GM19025 (cell line): Measurements from ENCODE around the gene KRT36.

Source experiments
- ATAC-seq: cut with Tn5 transposase; IDR thresholded peaks from one replicate; pipeline ENCODE4 v1.9.1; 2021; ENCODE audit warnings: mild to moderate bottlenecking, low read depth, moderate library complexity; ENCODE audit not compliant: unreplicated experiment

KRT36 gene

DNA sequence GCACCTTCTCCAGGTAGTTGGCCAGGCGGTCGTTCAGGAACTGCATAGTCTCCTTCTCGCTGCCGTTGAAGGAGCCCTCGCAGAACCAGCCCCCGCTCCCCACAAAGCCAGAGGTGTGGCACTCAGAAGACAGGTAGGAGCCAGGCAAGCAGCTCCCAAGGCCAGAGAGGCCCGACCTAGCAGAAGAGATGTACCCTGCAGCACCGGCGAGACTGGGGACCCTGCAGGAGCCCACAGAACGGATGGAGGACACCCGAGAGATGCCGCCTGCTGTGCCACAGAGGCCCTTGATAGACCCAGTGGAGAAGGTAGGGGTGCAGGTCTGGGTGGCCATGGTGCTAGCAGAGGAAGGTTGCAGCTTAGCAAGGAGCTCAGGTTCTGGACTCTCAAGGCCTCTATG, at the start of gene KRT36:
Gene KRT36 (minus strand): TSS at position 380 of the 400 bp plus-strand sequence. CDS start 46 bp downstream, at position 334.
- ATAC-seq: no peak

DNA sequence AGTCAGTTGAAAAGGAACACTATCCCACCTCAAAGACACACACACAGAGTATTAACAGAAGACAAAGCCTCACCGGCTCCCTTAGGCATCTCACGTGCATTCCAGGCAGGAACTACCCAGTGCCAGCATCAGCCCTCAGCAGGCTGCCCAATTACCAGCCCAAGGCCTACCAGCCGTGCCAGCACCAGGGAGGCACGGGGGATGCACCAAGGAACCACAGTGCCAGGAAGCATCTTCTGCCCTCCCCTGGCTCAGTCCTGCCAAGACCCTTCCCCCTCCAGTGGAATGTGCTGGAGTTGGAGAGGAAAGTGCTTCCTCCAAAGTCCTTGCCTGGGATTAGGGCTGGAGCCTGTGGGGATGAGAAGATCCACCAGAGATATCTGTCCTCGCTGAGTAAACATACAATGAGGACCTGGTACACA, 49.4 kb upstream of the KRT36 start:
- no peak for ATAC-seq

DNA sequence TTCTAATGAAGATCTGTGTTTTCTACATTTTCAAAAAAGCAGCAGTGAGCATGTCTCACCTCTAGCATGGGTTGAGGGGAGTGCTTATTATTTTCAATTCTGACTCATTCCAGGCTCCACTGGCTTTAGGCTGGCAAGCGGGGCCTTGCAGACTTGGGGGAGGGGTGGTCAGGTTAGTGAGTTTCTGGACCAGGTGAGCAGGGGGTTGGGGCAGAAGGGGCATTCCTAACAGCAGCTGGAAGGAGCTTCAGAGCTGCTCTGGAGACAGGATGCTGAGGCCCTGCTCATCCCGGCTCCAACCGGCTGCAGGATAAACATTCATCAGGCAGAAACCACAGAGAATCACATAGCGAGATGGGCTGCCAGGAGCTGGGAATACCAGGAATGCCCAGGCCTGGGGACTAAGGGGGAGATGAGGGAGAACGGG, 48.9 kb upstream of the KRT36 start:
- no peak for ATAC-seq

DNA sequence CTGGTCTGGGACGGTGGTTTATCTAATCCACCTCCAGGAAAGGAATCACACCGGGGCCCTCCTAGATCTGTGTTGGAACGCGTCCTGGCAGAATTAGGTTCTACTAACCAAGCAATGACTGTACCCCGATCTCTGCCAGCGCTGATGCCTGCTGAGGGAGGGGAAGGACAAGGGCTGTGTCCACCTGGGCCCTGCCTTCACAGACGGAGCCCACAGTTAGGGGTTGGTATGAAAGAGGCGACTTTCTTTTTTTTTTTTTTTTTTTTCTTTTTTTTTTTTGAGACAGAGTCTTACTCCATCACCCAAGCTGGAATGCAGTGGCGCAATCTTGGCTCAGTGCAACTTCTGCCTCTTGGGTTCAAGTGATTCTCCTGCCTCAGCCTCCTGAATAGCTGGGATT, 48.3 kb upstream of the KRT36 start:
- ATAC-seq: no peak

DNA sequence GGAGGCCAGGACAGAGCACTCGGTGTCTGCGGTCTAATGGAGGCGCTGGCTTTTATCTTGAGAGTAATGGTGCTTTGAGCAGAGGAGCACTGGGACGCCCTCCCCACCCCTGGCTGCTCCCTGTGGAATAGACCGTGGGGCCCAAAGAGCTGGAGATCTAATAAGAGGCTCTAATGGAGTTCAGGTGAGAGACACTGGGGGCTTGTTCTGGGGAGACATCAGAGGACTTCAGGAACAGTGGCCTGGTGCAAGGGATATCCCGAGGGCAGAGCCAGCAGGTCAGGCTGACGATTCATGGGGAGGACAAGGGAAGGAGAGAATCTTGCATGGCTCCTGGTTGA, 47.9 kb upstream of the KRT36 start:
- no peak for ATAC-seq

DNA sequence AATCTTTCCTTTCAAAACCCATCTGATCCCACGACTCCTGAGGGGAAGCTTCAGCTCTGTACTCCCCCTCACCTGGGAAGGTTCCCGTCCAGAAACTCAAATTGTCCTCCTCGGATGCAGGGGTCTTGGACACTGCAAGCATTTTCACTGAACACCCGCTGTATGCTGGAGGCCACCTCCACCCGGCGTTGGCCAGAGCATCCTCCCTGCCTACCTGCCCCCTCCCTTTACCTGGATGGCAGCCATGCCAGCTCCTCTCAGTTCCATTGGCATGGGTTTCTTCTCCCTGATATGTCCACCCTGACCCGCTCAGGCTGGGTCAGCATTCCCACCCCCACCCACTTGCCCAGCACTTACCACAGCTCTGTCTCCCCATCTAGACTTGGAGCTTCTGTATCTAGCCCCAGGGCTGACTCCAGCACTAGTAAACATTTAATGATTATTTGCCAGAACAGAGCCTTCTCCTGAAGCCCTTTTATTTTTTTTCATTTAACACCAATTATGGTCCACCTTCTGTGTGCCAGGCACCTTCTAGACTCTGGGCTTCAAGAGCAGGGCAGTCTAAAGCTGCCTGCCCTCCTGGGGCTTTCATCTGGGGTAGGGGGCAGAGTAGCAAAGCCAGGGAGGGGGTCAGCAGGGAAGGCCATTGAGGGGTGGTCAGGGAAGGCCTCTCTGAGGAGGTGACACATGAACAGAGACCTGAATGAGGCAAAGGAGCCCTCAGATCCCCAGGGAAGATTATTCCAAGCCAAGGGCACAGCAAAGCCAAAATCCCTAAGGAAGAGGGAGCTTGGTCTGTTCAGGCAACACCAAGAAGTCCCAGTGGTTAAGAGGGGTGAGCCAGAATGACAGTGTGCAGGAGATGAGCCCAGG, 47.3 kb upstream of the KRT36 start:
- ATAC-seq: no peak

- ATAC-seq: no peak
Observed at GRCh38 chr17:41535764-41536481, 46.2 kb upstream of the KRT36 start.

- ATAC-seq: no peak
Observed at GRCh38 chr17:41534899-41535546, 45.3 kb upstream of the KRT36 start.

DNA sequence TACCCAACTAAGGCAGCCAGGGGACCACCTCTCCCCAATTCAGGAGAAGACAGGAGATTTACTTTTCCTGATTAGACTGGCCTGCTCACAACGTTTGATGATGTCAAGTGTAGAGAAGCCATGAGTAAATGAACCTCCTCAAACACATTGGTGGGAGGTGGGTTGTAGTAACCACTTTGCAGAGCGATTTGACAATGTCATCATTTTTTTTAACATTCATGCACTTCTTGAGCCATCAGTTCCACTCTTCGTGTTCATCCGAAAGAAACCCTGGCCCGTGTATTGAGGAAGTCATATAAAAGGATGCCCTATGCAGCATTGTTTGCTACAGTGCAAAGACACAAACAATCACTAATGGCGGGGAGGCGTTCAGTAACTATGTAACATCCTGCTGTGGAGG, 43.9 kb upstream of the KRT36 start:
- ATAC-seq: no peak

DNA sequence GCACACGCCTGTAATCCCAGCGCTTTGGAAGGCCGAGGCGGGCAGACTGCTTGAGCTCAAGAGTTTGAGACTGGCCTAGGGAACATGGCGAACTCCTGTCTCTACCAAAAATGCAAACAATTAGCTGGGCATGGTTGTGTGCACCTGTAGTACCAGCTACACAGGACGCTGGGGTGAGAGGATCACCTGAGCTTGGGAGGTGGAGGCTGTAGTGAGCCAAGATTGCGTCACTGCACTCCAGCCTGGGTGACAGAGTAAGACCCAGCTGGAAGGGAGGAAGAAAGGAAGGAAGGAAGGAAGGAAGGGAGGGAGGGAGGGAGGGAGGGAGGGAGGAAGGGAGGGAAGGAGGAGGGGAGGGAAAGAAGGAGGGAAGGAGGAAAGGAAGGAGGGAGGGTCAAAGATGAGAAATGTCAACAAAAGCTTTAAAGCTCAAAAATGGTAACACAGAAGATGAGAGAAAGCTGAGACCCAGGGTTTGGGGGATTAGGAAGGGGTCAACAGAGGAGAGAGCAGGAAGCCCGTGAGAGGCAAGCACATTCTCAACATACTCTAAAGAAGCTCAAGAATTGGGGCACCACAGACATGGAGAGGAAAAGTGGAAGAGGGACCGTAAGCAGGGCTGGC, 43.3 kb upstream of the KRT36 start:
- ATAC-seq: no peak

DNA sequence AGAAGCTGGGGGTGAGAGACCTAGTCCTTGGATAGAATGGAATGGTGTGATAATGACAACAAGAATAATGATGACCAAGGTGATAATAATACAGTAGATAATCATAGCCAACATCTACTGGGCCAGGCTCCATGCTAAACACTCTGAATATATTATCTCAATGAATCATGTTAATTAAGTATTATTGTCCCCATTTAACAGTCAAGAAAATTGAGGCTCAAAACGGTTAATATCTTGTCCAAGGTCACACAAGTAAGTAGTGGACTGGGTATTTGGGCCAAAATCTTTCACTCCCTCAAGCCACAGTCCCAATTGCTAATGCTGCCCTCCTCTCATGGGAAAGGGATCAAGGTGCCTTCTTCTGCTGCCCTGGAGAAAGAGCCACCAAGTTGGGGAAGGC, 42.3 kb upstream of the KRT36 start:
- no peak for ATAC-seq

GRCh38 chr17:41530062-41531048, 40.6 kb upstream of the KRT36 start:
- ATAC-seq: no peak

- no peak for ATAC-seq
Observed at GRCh38 chr17:41529491-41529915, 39.8 kb upstream of the KRT36 start.

DNA sequence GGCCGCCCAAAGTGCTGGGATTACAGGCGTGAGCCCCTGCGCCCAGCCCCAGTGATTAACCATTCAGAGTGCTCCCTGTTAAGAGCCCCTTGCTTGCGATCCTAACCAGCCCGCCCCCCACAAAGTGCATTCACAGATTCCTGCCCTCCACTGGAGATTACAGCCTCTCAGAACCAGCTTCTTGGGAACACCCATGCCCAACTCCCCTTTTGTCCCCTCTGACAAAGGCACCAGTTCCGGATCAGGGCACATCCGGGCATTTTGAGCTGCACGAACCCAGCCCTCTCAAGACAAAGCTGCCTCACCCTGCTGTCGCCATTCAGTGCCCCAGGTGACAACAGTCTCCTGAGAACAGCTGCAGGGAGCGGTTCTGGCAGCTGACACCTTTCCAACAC, 39.2 kb upstream of the KRT36 start:
- ATAC-seq: no peak

DNA sequence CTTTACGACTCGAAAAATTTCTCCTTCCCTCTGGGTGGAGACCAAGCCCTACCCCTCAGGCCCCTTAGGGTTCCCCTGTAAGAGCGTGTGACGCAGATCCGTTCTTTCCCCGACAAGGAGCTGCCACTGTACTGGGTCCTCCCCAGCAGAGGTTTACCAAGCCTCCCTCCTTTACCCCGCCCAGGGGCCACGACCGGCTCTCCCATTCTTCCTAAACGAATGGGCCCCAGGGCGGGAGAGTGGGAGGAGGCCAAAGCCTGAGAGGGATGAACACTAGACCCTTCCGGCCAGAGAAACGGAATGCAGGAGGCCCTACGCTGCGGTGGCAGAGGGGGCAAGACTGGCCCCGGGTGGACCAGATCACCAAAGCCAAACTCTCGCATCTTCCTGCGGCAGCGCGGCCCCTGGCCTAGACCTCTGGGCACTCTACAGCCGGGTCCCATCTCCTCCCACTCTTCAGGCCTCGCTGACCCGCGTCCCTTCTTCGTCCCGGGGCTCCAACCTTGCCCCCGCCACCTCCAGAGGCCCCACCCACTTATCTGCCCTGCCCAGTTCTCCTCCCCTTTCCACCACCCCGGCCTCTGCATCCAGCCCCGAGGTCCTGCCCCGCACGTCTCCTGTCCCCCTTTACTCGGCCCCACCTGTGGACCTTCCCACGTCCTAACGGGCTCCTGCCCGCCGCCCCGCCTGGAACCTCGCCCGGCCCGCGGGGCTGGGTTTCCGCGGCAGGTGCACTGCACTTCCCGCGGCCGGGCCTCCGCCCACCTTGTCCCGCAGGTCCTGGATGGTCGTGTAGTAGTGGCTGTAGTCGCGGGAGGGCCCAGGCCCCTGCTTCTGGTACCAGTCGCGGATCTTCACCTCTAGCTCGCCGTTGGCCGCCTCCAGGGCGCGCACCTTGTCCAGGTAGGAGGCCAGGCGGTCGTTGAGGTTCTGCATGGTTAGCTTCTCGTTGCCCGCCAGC, 37.6 kb upstream of the KRT36 start:
- ATAC-seq: no peak

- no peak for ATAC-seq
Observed at GRCh38 chr17:41524261-41524660, 34.6 kb upstream of the KRT36 start.

DNA sequence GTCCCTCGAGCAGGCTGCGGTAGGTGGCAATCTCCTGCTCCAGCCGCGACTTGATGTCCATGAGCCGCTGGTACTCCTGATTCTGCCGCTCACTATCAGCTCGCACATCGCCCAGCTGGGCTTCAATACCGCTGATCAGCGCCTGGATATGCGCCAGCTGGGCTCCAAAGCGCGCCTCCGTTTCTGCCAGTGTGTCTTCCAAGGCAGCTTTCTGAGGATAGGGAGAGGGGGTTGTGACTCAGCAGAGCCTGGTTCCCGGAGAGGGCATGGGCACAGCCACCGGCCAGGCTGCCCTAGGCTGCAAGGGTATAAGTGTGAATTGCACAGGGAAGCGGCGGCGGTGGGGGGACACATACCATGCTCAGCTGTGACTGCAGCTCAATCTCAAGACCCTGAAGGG, 34.1 kb upstream of the KRT36 start:
- ATAC-seq: no peak

DNA sequence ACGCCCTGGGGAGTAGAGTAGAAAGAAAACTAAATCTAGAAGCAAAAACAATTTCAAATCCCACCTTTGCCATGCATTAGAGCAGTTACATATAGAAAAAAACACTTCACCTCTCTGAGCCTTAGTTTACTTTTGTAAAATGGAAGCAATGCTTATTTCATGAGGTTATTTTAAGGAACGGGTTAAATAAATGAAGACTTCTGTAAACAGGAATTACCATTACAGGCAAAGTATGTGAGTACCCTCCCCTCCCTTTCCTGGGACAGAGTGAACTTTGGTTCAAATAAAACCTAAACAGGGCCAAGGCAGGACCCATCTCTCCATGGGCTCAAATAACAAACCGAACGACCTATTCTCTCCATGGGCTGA, 33.5 kb upstream of the KRT36 start:
- no peak for ATAC-seq
